GM12878 (cell line): Measurements from ENCODE around the gene FLAD1. TPM values are rescaled to one million over a fixed set of nuclear protein-coding genes. Genes with fewer than 3 reads are reported as not detected.

Source experiments
- ATAC-seq: fragments of 200-7000 bp; cut with Tn5 transposase; 3 replicates; pipeline ENCODE4 v1.9.1; 2020; ENCODE audit warnings: mild to moderate bottlenecking, moderate library complexity
- BruUV-seq: library from RNA; stranded (reverse); fragments of 400-500 nt; replicated peaks from 2 replicates; lab custom pipeline; 2021; lab: Mats Ljungman, UMichigan
- CTCF ChIA-PET: fragments of 300-600 bp; sonication (Branson Sonifier 250); formaldehyde crosslinking; extraction: SDS; loops from one replicate; lab custom pipeline; 2021; ENCODE audit warnings: inconsistent platforms; lab: Yijun Ruan, JAX
- POLR2A ChIA-PET: fragments of 350-600 bp; formaldehyde crosslinking; extraction: SDS; loops from one replicate; lab custom pipeline; 2021; ENCODE audit warnings: inconsistent platforms; lab: Charles Lee
- RAD21 ChIA-PET: fragments of 300-600 bp; sonication (Branson Sonifier 250); formaldehyde crosslinking; loops from one replicate; lab custom pipeline; 2023; ENCODE audit warnings: antibody characterized with exemption; ENCODE audit not compliant: unreplicated experiment; lab: Charles Lee
- SMC1A ChIA-PET: fragments of 300-600 bp; sonication (Branson Sonifier 250); formaldehyde crosslinking; loops from one replicate; lab custom pipeline; 2023; ENCODE audit not compliant: unreplicated experiment, uncharacterized antibody; lab: Charles Lee
- DNase-seq: peaks from one replicate; pipeline ENCODE4 v3.0.0-alpha.2; 2011; ENCODE audit warnings: low read depth, low spot score
- FAIRE-seq: peaks from 3 replicates; lab custom pipeline; 2011; peaks lifted over from hg19 to GRCh38; lab: Jason Lieb, UNC
- H2AFZ ChIP-seq: 2 replicates; pipeline ENCODE4 v1.6.0; 2011; ENCODE audit warnings: low read depth, low read length, control low read depth; ENCODE audit not compliant: control insufficient read depth
- H3K27ac ChIP-seq: 2 replicates; pipeline ENCODE4 v1.5.1; 2011; ENCODE audit warnings: control low read depth; ENCODE audit not compliant: control insufficient read depth, insufficient read depth
- H3K27me3 ChIP-seq, 2 experiments: replicated peaks in 1 of 2; 2 replicates each; pipeline versions ENCODE4 v1.6.0 to v1.6.1; 2011; ENCODE audit warnings: low read length in 1 of 2; ENCODE audit not compliant: control insufficient read depth in 2 of 2, insufficient read depth in 2 of 2
- H3K36me3 ChIP-seq, 2 experiments: 2 replicates each; pipeline ENCODE4 v1.5.1; 2011; ENCODE audit warnings: low read length in 1 of 2; ENCODE audit not compliant: control insufficient read depth in 2 of 2, insufficient read depth in 2 of 2
- H3K4me1 ChIP-seq: 2 replicates; pipeline ENCODE4 v1.6.1; 2011; ENCODE audit warnings: mild to moderate bottlenecking, low read length, moderate library complexity, mixed read lengths; ENCODE audit not compliant: control insufficient read depth, insufficient read depth
- H3K4me2 ChIP-seq: 2 replicates; pipeline ENCODE4 v1.6.0; 2011; ENCODE audit warnings: control low read depth; ENCODE audit not compliant: control insufficient read depth, insufficient read depth
- H3K4me3 ChIP-seq: fragments of 200-600 bp; sonication (generic); 2 replicates; pipeline ENCODE4 v1.5.1; 2016
- H3K79me2 ChIP-seq: 2 replicates; pipeline ENCODE4 v1.6.0; 2011; ENCODE audit warnings: low read length; ENCODE audit not compliant: control insufficient read depth, insufficient read depth
- H3K9ac ChIP-seq: 2 replicates; pipeline ENCODE4 v1.8.0; 2011; ENCODE audit warnings: low read length, control low read depth, mixed read lengths; ENCODE audit not compliant: control insufficient read depth, insufficient read depth
- H3K9me3 ChIP-seq: replicated peaks from 3 replicates; pipeline ENCODE4 v1.5.1; 2011; ENCODE audit warnings: mild to moderate bottlenecking, low read length; ENCODE audit not compliant: control insufficient read depth, insufficient read depth
- H4K20me1 ChIP-seq: 2 replicates; pipeline ENCODE4 v1.6.0; 2011; ENCODE audit not compliant: control insufficient read depth, insufficient read depth
- BACH1 ChIP-seq: fragments of 450-650 bp; IDR thresholded peaks from 2 replicates; pipeline ENCODE4 v1.6.1; 2017; ENCODE audit warnings: mild to moderate bottlenecking, borderline replicate concordance
- BCL3 ChIP-seq: IDR thresholded peaks from 2 replicates; pipeline ENCODE4 v1.6.1; 2011; ENCODE audit warnings: borderline replicate concordance, low read depth, mild to moderate bottlenecking, moderate library complexity, low read length; ENCODE audit not compliant: insufficient read depth, poor library complexity, severe bottlenecking
- BRCA1 ChIP-seq: IDR thresholded peaks from 2 replicates; pipeline ENCODE4 v1.6.1; 2011; ENCODE audit warnings: low read depth, low read length, improper control_type of control experiment
- CBX5 ChIP-seq: sonication (generic); IDR thresholded peaks from 2 replicates; pipeline ENCODE4 v1.6.1; 2016; ENCODE audit warnings: low read depth, moderate library complexity, mild to moderate bottlenecking, inconsistent platforms
- CEBPB ChIP-seq, 2 experiments: fragments of 150-350 bp in 1 of 2; IDR thresholded peaks; 2 replicates each; pipeline ENCODE4 v1.6.1; 2012 to 2014; ENCODE audit warnings: low read depth in 2 of 2, low read length in 2 of 2, borderline replicate concordance in 1 of 2, inconsistent platforms in 1 of 2
- DPF2 ChIP-seq: fragments of 450-650 bp; IDR thresholded peaks from 2 replicates; pipeline ENCODE4 v1.6.1; 2017; ENCODE audit warnings: mild to moderate bottlenecking
- EGR1 ChIP-seq, 2 experiments: IDR thresholded peaks; 1 replicate in 1 of 2; 2 replicates in 1 of 2; pipeline ENCODE4 v1.6.1; 2011 to 2012; ENCODE audit warnings: low read depth in 2 of 2, low read length in 2 of 2, borderline replicate concordance in 1 of 2, mild to moderate bottlenecking in 1 of 2, moderate library complexity in 1 of 2
- GABPA ChIP-seq: IDR thresholded peaks from 2 replicates; pipeline ENCODE4 v1.6.1; 2014; ENCODE audit warnings: antibody characterized with exemption, low read depth, mild to moderate bottlenecking, inconsistent platforms
- IKZF1 ChIP-seq: fragments of 450-650 bp; conservative IDR thresholded peaks from 2 replicates; pipeline ENCODE4 v1.6.1; 2017; ENCODE audit warnings: antibody characterized with exemption, mild to moderate bottlenecking
- IKZF2 ChIP-seq, 2 experiments: fragments of 450-650 bp; IDR thresholded peaks; 2 replicates each; pipeline ENCODE4 v1.6.1; 2017; ENCODE audit warnings: mild to moderate bottlenecking in 2 of 2, moderate library complexity in 2 of 2
- KLF5 ChIP-seq: fragments of 450-650 bp; IDR thresholded peaks from 2 replicates; pipeline ENCODE4 v1.6.1; 2014; ENCODE audit warnings: mild to moderate bottlenecking; ENCODE audit not compliant: partially characterized antibody
- MLLT1 ChIP-seq: fragments of 450-650 bp; IDR thresholded peaks from 2 replicates; pipeline ENCODE4 v1.6.1; 2016; ENCODE audit warnings: mild to moderate bottlenecking
- NFYB ChIP-seq: IDR thresholded peaks from 2 replicates; pipeline ENCODE4 v1.6.1; 2011; ENCODE audit warnings: low read depth, mild to moderate bottlenecking, low read length, improper control_type of control experiment, moderate library complexity; ENCODE audit not compliant: insufficient read depth
- POU2F2 ChIP-seq: IDR thresholded peaks from 3 replicates; pipeline ENCODE4 v1.6.1; 2011; ENCODE audit warnings: low read depth, mild to moderate bottlenecking, low read length, borderline replicate concordance
- RUNX3 ChIP-seq: IDR thresholded peaks from 2 replicates; pipeline ENCODE4 v1.6.1; 2012; ENCODE audit warnings: low read length, inconsistent platforms
- TAF1 ChIP-seq: IDR thresholded peaks from 2 replicates; pipeline ENCODE4 v1.6.1; 2011; ENCODE audit warnings: mild to moderate bottlenecking, low read depth, low read length, borderline replicate concordance
- USF1 ChIP-seq: IDR thresholded peaks from 2 replicates; pipeline ENCODE4 v1.6.1; 2011; ENCODE audit warnings: borderline replicate concordance, low read depth, mild to moderate bottlenecking, moderate library complexity, mixed read lengths, low read length; ENCODE audit not compliant: insufficient read depth; ENCODE audit errors: extremely low read length
- ZNF274 ChIP-seq: IDR thresholded peaks from one replicate; pipeline ENCODE4 v1.8.0; 2011; ENCODE audit not compliant: insufficient read length, insufficient read depth
- ZNF622 ChIP-seq: fragments of 450-650 bp; IDR thresholded peaks from 2 replicates; pipeline ENCODE4 v1.6.1; 2017; ENCODE audit warnings: mild to moderate bottlenecking, inconsistent platforms
- WGBS: methylation state at CpG from one replicate; pipeline ENCODE4 v1.1.6; 2016; ENCODE audit warnings: low lambda C conversion rate; ENCODE audit not compliant: insufficient replicate concordance, insufficient coverage; ENCODE audit errors: missing lambda C conversion rate; 5-methylcytosine and 5-hydroxymethylcytosine counted together
- in situ Hi-C: fragments of 300-500 bp; cut with MboI; formaldehyde crosslinking; loops from 9 replicates; pipeline ENCODE4 v1.14.3; 2018; ENCODE audit warnings: mixed read lengths
- intact Hi-C: fragments of 100-400 bp; cut with micrococcal nuclease; formaldehyde crosslinking; loops from one replicate; pipeline ENCODE4 v1.14.2; 2022; ENCODE audit not compliant: unreplicated experiment
- polyA plus RNA-seq, 11 experiments: library from polyadenylated mRNA; depleted of rRNA in 4 of 11; unstranded in 6 of 11; stranded (reverse) in 5 of 11; fragments of >200 nt; fragmentation: Nextera tagmentation in 4 of 11; fragmentation: Illumina TruSeq in 1 of 11; extraction: Ambion mirVana in 4 of 11; extraction: Trizol in 1 of 11; gene quantifications; 1 replicate in 1 of 11; 2 replicates in 10 of 11; pipeline versions ENCODE4 v1.2.1 to v1.2.3, GENCODE V29; 2011 to 2016; ENCODE audit warnings: inconsistent platforms in 2 of 11, missing spikeins in 2 of 11, low read depth in 1 of 11
- total RNA-seq, 4 experiments: library from RNA; depleted of rRNA in 3 of 4; stranded (reverse); fragments of >200 nt in 3 of 4; fragmentation: Illumina TruSeq in 1 of 4; extraction: Trizol in 1 of 4; gene quantifications; 2 replicates each; pipeline versions ENCODE4 v1.2.1 to v1.2.3, GENCODE V29; 2013 to 2021

Gene FLAD1
- total and polyA plus RNA-seq, 10 of the 15 experiments (the other 5 are each of a cell fraction or from before 2014, with no cell fraction given) = 22.9 to 93.4 (median 56.6) TPM

GRCh38 chr1:155026154-155026553, 43.0 kb downstream of the FLAD1 start (continued):
- no peak for TF ChIP-seq GABPA

GRCh38 chr1:155026588-155026987, 43.4 kb downstream of the FLAD1 start:
- ChIA-PET RAD21 (interaction anchor here (1.3 kb wide), 1 partner anchor 9 kb away, joined by 3 read pairs; no protein-coding TSS in a partner anchor), CTCF (interaction anchor here (0.6 kb wide), 1 partner anchor 76 kb away, joined by 3 read pairs; no protein-coding TSS in a partner anchor), SMC1A (no interaction called here), POLR2A (no interaction called here)
- ATAC-seq = no peak
- H3K27me3 ChIP-seq = no peaks in the 10 kb centered on the region; a peak in 1 of 4 replicates
- no TSS peak for BruUV-seq
- no peaks in the 10 kb centered on the region for H4K20me1 ChIP-seq
- DNase-seq = no peak
- intact Hi-C loops = no loop called here
- H2AFZ ChIP-seq = no peak overlapping the region
- no peaks in the 10 kb centered on the region for H3K36me3 ChIP-seq
- H3K9ac ChIP-seq = no peak overlapping the region
- H3K9me3 ChIP-seq = no peaks in the 10 kb centered on the region
- no peaks in the 10 kb centered on the region for H3K4me1 ChIP-seq
- in situ Hi-C loops = no loop called here
- H3K4me3 ChIP-seq = no peak overlapping the region
- no peak overlapping the region for H3K4me2 ChIP-seq
- no peaks in the 10 kb centered on the region for H3K79me2 ChIP-seq
- no peak for FAIRE-seq
- TF ChIP-seq MLLT1 (no peak), CEBPB (IDR thresholded peaks at IDR 0.05; ENCODE audit: borderline replicate concordance in 1 of 2, low read depth in 2 of 2, low read length in 2 of 2) (no peak), KLF5 (no peak), NFYB (no peak), CBX5 (no peak), BRCA1 (no peak), TAF1 (no peak), ZNF622 (no peak), RUNX3 (no peak), GABPA (no peak), IKZF1 (no peak), POU2F2 (no peak), BCL3 (no peak), DPF2 (no peak), ZNF274 (no peak), EGR1 (IDR thresholded peaks at IDR 0.05; ENCODE audit: borderline replicate concordance in 1 of 2, low read depth in 2 of 2, low read length in 2 of 2) (no peak), IKZF2 (IDR thresholded peaks at IDR 0.05) (no peak), BACH1 (no peak), USF1 (no peak)
- WGBS = 50% methylated on average over 6 of the region's 6 CpGs
- no peak overlapping the region for H3K27ac ChIP-seq
